GM21381 (cell line): ENCODE data around the gene FBLL1.
"Not testable (repeated sequence)": the region's sequence is repeated elsewhere in the genome, so short reads cannot be mapped to it uniquely, and the experiment has no call there.

ENCODE experiments used
- ATAC-seq: cut with Tn5 transposase; IDR thresholded peaks from one replicate; pipeline ENCODE4 v1.9.1; 2021; ENCODE audit warnings: mild to moderate bottlenecking, moderate library complexity; ENCODE audit not compliant: unreplicated experiment

FBLL1 gene

DNA sequence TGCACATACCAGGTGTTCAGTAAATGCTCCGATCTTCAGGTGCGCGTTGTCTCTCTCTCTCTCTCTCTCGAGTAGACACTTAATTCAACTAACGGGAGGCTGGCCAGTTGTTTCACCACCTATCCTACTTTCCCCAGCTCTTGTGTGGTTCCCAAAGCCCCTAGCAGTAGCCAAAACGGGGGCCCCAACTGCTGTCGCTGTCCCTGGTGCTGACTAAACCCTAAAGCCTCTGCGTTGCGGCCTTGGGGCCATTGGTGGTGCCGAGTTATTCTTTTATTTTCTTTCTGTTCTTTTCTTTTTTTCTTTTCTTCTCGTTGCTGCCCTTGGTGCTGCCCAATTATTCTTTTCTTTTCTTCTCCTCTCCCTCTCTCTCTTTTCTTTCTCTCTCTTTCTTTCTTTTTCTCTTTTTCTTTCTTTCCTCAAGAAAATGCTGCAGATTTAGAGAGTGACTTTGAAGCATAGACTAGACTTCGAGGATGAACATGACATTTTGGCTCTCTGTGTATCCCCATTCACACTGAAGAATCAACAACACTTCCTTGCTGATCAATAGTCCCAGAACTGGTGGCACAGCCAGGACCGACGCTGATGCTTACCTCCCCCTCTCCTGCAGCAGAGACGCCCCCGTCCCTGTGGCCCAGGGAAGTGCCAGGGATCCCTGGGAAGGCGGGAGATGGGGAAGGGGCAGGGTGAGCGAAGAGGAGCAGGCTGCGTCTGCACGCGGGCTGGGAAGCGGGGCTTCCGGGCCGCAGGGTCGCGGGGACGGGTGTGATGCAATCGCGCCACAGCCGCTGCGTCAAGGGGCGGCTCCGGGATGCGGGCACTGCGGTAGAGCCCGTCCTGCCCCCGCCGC is at the start of gene FBLL1:
Gene FBLL1 (plus strand): TSS at position 785 of the 853 bp plus-strand sequence. CDS start 200 bp downstream, outside the sequence.
- ATAC-seq: no peak

DNA sequence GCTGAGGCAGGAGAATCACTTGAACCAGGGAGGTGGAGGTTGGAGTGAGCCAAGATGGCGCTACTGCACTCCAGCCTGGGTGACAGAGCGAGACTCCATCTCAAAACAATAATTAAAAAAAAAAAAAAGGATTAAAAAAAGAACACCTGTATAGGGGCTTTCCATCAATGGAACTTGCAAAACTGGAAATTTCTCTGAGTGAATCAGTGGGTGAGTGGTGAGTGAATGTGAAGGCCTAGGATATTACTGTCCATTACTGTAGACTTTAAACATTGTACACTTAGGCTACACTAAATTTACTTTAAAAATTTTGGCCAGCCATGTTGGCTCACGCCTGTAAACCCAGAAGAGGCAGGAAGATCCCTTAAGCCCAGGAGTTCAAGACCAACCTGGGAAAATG is 48.5 kb upstream of the FBLL1 start:
- no peak for ATAC-seq

DNA sequence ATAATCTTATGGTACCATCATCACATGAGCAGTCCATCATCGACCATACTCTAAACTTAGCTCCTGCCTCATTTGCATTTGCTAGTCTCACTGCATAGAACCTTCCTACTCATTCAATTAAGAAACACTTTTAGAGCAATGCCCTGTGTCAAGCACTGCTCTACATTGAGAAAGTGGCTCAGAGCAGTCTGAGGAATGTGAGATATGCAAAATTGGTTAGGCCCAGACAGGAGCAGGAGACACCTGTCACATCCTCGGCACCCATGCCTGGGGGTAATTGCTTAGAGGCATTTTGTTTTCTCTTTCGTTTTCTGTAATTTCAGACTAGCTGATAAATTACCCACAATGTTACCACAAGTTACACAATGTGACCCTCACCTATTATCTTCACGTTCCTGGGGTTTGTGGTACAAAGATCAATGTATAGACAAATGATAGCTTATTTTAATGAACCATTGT is 47.7 kb upstream of the FBLL1 start:
- peak; percentile 93 for ATAC-seq

DNA sequence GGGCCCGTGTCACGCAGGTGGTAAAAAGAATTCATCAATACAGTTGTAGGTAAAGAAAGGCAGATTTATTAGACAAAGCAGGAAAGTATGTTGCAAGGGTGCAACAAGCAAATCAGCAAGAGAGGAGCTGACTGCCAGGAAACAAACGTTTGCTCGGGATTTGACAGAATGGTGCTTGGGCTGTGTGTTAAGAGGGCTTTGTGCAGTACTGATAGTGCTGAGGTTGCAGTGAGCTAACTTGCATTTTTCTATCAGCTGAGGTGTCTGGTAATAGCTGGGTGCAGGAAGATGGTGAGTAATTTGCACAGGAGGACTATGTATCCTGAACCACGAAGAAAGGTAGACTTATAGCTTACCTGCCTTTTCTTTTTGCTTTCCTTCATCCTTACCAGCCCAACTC is 46.7 kb upstream of the FBLL1 start:
- no peak for ATAC-seq

DNA sequence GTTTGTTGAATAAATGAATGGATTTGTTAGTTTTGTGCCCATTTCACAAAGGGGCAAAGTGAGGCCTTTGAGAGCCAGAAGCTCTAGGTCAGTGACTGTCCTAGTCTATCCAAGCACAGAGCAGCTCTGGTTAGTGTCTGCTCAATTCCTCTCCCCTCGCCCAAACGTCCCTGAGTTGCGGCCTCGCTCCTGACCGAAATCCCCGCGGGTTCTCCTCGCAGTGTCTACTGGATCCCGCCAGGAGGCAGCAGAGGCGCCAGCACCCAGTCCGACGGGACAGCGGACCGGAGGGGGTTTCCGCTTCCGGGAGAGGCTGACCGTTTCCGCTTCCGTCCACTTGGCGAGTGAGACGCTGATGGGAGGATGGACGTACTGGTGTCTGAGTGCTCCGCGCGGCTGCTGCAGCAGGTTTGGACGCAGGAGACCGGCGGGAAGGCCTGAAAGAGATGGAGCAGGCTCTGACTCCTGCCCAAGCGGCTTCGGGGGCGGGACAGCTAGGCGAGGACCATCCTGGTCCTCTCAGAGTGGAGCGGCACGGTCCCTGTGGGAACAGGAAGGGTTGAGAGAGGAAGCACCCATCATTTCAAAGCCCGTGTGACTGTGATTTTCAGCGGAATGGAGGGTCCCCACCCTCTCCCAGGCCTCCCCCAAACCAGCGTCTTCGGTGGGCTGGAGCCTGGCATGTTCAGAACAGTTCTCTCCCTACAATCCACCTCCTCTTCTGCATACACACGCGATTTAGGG is 42.8 kb upstream of the FBLL1 start, which contains the start of gene RARS1:
Gene RARS1 (plus strand): TSS at position 336 of the 744 bp plus-strand sequence. CDS start 28 bp downstream, at position 364.
- ATAC-seq: peak; percentile 81

GRCh38 chr5:168489059-168489458 is 40.0 kb upstream of the FBLL1 start:
- no peak for ATAC-seq

DNA sequence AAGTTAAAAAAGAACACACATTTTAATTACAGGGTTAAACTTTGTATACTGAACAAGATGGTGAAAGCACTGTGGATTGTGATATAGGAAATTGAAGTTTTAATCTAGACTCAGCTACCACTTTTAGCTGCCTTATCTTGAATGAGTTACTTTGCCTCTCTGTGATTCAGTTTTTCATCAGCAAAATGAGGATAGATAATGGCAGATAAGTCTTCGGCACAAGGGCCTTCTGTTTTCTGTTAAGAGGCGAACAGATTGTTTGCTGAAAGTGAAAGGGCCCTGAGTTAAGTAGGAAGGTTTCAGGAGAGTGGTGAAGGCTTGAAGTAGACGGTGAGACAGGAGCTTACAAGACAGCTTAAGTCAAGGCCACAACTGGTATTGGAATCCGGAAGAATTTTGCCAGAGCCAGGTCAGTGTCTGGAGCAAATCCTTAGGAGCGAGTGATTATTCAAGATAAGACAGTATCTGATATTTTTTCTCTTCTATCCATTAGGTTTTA is 35.0 kb upstream of the FBLL1 start:
- ATAC-seq: no peak

DNA sequence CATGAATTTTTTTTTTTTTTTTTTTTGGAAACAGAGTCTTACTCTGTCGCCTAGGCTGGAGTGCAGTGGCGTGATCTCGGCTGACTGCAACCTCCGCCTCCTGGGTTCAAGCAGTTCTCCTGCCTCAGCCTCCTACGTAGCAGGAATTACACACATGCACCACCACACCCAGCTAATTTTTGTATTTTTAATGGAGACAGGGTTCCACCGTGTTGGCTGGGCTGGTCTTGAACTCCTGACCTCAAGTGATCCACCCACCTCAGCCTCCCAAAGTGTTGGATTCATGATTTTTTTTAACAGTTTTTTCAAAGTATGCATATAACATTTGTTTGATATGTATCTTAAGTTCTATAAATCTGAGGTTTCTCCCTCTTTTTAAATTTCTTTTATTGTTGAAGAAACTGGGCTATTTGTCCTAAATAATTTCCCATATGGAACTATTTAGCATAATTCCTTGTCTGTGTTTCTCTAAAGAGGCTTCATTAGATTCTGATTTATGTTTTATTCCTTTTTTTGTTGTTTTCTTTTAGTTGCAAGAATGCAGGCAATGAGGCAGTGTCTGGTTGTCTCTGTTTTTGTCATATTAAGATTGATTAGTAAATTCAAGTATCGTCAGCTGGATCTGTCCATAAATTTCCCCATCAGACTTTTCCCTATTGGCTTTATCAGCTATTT is 26.4 kb upstream of the FBLL1 start:
- ATAC-seq: no peak

- no peak for ATAC-seq
These were observed 15.2 kb upstream of the FBLL1 start for GRCh38 chr5:168513861-168514428.

GRCh38 chr5:168525856-168526255 is 3.2 kb upstream of the FBLL1 start:
- ATAC-seq: no peak

DNA sequence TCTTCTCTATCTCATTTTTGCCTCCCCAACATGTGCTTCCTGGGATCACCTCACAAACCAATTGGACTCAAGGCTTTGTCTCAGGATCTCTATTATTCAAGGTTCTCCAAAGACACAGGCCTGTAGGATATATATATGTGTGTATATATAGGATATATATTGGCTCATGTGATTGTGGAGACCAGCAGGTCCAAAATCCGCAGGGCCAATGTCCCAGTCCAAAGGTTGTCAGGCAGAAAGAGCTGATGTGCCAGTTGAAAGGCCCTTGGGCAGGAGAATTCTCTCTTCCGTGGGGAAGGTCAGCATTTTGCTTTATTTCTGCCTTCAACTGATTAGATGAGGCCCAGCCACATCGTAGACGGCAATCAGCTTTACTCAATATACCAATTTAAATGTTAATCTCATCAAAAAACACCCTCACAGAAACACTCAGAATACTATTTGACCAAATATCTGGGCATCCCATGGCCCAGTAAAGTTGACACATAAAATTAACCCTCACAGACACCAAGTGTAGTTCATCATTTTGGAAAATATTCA is 1.3 kb upstream of the FBLL1 start:
- no peak for ATAC-seq

- ATAC-seq: no peak
These were observed 499 bp downstream of the FBLL1 start for GRCh38 chr5:168529374-168530234.

DNA sequence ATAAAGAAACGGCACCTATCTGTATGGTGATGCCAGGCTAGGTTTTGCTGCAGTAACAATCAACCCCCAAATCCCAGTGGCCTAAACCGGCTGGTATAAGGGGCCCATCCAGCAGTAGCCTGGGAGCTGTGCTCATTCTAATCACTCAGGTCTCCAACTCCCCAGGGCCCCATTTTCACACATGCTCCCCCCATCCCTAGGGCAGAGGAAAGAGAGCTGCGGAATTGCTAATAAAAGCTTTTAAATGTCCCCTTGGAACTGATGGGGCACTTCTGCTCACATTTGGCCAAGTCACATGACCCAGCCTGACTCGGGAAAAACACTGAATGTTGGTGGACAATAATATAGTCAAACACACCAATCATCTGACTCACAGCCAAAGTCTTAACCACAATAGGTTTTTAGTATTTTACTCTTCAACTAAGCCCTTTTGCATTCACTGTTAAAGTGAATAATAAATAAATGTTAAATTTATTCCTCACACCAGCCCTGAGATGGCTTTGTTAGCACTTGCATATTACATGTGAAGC is 1.6 kb downstream of the FBLL1 start:
- ATAC-seq: no peak

- no peak for ATAC-seq
These were observed 2.1 kb downstream of the FBLL1 start for GRCh38 chr5:168531191-168531590.

DNA sequence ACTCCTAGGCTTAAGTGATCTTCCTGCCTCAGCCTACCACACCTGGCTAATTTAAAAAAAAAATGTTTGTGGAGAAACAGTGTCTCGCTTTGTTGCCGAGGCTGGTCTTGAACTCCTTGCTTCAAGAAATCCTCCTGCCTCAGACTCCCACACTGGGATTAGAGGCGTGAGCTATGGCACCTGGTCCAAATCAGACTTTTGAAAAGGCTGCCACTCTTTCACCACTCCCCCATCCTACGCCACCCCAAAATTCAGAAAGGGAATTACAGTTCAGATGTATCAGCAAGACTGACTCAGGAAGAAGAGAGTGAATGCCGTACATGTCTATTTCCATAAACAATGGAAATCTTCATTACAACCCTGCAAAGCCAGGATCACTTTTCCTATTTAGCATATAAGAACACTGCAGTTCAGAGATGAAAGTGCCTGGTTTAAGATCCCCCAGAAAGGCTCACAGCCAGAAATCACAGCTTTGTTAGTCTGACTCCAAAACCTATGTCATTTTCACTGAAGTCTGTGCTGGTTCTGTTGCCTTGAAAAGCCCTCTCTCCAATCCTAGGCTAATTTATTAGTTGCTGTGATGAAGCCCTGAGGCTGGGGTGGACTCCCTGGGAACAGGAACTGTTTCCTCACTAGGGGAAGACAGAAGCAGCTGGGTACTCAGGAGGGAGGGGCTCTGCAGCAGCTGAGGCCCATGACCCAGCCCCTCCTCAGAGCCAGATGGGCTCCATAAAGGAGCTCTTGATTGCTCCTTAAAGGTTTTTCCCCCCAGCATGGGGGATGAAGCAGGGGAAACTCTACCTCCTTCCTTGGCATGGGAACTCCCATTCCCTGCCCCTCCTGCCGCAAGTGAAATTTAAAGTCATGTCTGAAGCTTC is 3.1 kb downstream of the FBLL1 start:
- no peak for ATAC-seq

DNA sequence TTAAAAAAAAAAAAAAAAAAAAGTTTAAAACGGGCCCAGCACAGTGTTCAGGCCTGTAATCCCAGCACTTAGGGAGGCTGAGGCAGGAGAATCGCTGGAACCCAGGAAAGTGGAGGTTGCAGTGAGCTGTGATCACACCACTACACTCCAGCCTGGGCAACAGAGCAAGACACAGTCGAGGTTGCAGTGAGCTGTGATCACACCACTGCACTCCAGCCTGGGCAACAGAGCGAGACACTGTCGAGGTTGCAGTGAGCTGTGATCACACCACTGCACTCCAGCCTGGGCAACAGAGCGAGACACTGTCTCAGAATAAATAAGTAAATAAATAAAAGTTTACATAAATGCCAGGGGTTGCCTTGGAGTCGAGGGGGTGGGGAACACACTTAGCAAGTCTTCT is 5.2 kb downstream of the FBLL1 start:
- ATAC-seq: not testable (repeated sequence)

DNA sequence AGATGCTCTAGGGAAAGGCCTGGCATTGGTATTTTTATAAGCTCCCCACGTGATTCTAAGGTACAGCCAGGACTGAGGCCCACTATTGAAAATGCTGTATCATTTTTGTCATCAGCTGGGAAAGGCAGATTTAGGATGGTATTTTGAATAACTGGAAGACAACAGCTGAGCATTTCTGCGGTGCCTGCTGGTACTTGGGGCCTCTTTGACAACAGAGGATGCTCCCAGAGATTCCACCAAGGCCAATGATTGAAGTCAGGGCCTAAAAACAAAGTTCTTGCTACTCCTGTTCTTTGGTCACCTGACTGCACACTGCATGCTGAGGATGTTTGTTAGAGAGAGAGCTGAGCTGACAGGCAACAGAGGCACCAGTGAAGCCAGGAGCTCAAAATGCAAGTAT is 8.1 kb downstream of the FBLL1 start:
- ATAC-seq: no peak

- no peak for ATAC-seq
These were observed 20.4 kb downstream of the FBLL1 start for GRCh38 chr5:168549554-168549953.
